ENCODE data around the gene DOK4.

The DOK4 gene

GRCh38 chr16:57518922-57519321, 32.6 kb upstream of the DOK4 start:
- no peak for DNase-seq

DNA sequence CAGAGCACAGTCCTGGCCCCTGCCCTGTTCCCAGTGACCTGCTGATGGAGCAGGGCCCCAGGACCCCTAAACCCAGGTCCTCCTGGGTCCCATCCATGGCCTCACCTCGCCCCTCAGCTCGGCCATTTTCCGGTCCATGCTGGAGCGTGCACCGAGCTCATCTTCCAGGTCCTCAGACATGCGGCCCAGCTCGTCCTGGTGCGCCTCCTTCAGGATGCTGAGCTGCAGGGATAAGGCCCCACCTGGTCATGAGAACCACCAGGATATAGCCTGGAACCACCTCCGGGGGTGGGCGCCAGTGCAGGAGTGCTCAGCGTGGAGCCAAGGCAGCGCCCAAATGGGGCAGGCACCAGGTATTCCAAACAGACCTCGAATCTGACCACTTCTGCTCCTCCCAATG, 32.2 kb upstream of the DOK4 start:
- DNase-seq: no peak

DNA sequence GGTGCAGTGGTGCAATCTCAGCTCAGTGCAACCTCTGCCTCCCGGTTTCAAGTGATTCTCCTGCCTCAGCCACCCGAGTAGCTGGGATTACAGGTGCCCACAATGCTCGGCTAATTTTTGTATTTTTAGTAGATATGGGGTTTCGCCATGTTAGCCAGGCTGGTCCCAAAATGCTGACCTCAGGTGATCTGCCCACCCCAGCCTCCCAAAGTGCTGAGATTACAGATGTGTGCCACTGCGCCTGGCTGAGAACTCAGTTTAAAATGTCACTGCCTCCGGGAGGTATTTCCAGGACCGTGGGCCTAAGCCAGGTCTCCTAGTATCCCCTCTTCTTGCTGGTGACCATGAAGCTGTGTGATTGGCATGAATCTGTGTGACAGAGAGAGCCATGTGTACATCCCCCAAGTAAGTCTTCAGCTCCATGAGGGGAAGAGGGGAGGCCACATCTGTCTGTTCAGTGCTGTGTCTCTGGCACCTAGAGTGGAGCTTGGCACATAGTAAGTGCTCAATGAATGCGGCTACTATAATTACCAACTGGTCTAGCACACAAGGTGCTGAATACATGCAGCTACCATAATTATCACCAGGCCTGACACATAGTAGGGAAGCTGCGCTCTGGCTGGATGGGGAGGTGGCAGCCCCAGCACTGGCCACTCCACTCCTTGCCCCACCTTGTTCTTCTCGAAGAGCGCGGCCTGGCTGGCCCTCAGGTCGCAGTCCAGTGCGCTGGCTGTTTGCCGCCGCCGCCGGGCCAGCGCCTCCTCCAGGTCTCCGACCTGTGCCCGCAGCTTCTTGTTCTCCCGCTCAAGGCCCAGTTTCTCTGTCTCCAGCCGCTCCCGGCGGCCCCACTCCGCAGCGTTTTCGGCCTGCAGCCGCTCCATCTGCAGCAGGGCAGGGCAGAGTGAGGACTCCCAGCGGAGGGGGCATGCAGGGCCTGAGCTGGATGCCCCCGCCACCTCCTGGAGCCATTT, 31.4 kb upstream of the DOK4 start:
- no peak for DNase-seq

GRCh38 chr16:57516773-57517172, 30.5 kb upstream of the DOK4 start:
- DNase-seq: no peak

- DNase-seq: no peak
Measured at GRCh38 chr16:57516176-57516725, 30.0 kb upstream of the DOK4 start.

DNA sequence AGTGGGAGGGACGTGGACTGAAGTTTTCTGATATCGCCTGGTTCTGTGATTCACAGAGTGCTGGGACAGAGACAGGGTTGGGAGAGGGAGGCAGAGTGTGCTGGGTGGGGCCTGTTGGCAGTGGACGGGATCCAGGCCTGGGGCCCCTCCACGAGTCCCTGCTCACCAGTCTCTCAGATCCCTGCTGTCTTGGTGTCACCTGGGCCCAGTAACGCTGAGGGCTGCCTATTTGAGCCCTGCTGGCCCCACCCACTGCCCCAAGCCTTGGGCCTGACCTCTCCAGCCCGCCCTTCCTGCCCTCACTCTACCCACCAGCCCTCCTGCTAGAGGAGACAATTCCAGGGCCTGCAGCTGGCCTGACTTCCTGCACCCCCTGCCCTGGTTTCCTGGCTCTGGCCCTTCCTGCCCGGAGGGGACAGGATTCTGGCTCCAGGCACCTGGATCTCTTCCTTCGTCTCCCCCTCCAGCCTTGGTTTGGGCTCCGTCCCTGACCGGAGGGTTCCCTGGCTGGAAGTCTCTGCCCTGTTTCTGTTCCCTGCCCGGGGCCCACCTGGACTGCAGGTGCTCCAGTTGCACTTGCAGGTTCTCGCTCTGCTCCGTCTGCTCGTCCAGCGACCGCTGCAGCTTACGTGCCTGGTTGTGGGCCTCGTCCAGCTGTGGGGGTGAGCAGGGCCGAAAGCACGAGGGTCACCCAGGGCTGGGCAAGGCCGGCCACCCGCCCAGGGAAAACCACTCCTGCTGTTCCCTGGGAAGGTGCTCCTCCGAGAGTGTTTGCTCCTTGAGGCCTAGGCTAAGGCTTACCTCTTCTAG, 28.7 kb upstream of the DOK4 start:
- no peak for DNase-seq

DNA sequence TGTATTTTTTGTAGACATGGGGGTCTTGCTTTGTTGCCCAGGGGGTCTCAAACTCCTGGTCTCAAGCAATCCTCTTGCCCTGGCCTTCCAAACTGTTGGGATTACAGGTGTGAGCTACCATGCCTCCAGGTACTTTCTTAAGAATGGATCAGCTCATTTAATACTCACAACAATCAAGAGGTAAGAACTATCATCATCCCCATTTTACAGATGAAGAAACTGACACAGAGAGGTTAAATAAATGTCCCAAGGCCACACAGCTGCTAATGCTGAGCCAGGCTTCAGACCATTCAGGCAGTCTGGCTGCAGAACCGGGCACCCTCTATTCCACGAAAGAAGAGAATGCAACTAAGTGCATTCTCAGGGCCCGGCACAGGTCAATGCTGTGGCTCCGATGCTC, 28.1 kb upstream of the DOK4 start:
- no peak for DNase-seq

- peak in 2 of 3 experiments; percentile 27 to 36 for DNase-seq
Measured at GRCh38 chr16:57513371-57514102, 27.2 kb upstream of the DOK4 start.

- no peak for DNase-seq
Measured at GRCh38 chr16:57512296-57513001, 26.2 kb upstream of the DOK4 start.

GRCh38 chr16:57510016-57510871, 24.0 kb upstream of the DOK4 start:
- peak in 2 of 3 experiments; percentile 22 to 56 for DNase-seq

DNA sequence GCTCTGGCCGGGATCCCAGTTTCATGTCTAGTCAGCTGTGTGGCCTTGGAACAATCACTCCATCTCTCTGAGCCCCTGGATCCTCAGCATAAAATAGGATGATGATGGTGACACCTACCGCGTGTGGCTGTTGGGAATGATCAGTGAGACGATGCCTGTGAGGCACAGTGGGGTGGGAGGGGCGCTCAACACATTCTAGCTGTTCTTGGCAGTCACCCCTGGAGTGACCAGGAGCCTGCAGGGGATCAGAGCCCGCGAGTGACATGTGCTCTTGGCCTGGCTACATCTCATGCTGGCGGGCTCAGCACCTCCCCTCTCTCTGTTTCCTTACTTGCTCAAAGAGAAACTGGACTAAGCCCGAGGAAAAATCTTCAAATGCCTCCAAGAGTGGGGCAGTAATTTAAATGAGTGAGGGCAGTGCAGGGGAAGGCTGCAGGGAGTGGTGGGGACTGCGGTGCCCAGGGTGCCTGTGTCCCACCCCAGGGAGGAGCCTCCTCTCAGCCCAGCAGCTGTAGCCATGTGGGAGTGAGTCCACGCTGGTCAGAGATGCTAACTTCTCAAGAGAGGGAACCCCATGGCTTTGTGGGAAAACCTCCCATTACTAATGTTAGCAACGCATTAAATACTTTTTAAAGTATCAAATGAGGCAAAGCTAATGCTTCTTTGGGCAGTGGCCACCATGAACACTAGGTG, 23.1 kb upstream of the DOK4 start:
- DNase-seq: peak in 2 of 3 experiments; percentile 5 to 31

- no peak for DNase-seq
Measured at GRCh38 chr16:57508035-57508425, 21.7 kb upstream of the DOK4 start.

DNA sequence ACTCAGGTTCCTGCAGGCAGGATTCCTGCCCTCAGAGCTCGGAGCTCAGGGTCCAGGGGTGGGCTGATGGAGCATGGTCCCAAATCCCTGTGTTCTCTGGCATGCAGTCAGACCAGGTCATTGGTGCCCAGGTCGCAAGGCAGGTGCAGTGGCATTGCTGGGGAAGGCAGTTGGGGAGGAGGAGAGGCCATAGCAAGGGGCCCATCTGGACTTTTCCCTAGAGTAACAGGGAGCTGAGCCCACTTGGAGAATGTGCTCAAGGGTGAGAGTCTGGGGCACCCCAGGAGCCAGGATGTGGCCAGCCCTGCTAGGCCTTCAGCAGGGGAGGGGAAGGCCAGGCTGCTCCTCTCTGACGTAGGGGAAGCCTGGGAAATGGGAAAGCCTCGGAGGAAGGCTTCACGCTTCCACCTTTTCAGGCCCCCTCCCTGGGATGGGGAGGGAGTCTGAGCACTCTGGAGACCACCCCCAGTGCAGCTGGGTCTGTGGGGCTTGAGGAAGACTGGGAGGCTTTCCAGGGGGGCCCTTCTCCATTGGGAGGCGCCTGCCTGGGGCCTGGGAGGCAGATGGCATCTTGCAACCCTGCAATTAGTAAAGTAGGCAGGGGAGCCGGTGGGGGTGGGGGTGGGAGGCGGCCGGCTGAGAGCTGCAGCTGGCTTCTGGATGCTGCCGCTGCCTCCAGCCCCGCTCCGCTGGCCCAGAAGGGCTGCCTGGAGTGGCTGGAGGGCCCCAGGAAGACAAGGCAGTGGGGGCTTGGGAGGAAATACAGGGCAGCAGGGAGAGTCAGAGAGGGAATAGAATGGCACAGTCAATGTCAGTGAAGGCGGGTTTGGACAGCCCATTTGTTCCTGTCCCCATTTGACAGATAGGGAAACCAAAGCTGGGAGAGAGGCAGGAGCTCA, 21.1 kb upstream of the DOK4 start:
- DNase-seq: peak; percentile 32 to 97 (median 94)

DNA sequence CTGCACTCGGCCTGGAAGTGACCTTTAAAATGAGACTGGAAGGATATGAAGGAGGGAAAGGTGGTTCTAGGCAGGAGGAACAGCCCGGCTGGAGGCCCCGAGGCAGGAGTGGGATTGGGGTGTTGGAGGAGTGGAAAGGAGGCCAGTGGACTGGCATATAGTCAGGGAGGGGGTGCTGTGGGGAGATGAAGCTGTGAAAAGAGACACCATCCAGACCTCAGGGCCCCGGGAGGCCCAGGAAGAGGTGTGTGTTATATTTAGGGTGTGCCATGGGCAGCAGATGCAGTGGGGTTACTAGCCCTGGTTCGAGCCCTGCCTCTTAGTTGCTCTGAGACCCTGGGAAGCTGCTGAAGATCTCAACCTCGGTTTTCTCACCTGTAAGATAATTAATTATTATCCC, 18.9 kb upstream of the DOK4 start:
- peak in 1 of 3 experiments; percentile 16 for DNase-seq

- DNase-seq: no peak
Measured at GRCh38 chr16:57504491-57504890, 18.2 kb upstream of the DOK4 start.

GRCh38 chr16:57504001-57504400, 17.7 kb upstream of the DOK4 start:
- peak in 1 of 3 experiments; percentile 35 for DNase-seq

GRCh38 chr16:57503366-57503765, 17.1 kb upstream of the DOK4 start:
- DNase-seq: peak; percentile 85 to 95 (median 89)

DNA sequence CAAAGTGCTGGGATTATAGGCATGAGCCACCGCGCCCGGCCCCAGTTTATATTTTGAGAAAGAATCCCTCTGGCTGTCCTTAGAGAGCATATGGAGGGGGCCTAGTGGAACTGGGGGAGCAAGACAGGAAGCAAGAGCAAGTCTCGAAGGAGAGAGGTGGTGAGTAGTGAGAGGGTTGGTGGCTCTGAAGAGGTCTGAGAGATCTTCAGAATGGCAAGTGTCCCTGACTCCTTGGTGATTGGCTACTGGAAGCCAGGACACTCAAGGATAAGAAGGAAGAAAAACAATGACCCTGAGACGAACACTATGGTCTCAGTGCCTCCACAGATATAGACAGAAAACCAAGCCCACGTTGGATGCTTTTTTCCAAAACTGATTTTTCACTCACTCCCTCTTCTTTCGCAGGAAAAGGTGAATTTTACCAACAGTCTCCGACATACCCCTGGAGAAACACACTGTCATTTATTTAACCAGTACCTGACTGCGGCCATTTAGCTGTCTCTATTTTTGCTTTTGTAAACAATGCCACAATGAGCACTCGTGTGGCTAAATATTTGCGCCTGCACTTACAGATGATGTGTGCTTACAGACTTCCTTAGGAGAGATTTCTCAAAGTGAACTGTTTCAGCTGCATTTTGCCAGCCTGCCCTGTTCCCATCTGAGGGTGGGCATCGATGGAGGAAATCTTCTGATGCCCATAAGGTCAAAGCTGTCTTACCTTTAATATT, 15.9 kb upstream of the DOK4 start:
- DNase-seq: peak; percentile 50 to 85 (median 68)

GRCh38 chr16:57501492-57501891, 15.2 kb upstream of the DOK4 start:
- no peak for DNase-seq

Measured in NCI-H1417 (cell line).